Measurements from ENCODE around the gene SNAPIN. TPM values are rescaled to one million over a fixed set of nuclear protein-coding genes. Genes with fewer than 3 reads are reported as not detected.

SNAPIN gene
- total RNA-seq, 6 experiments from 2014 or later: 14.6 to 33.2 (median 18.0) TPM

DNA sequence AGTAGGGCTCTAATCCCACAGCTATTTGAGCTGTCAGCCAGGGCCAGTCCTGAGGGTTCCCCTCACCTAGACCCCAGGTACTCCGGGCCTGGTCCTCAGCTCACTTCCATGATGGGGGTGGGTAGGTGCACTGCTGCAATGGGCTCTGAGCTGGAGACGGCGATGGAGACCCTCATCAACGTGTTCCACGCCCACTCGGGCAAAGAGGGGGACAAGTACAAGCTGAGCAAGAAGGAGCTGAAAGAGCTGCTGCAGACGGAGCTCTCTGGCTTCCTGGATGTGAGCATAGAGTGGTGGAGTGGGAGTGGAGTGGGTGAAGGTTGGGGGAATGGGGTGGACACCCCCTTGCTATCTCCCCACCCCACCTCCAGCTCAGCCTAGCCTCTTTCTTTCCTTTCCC, 28.1 kb upstream of the SNAPIN start:
- DNase-seq (peak in 1 of 3 donors; percentile 15), ATAC-seq (no peak)
- Histone ChIP-seq H3K4me1 (peaks cover 0 to 12% (median 2%) of the 10 kb centered on the region in 4 donors), H3K4me3 (no peak overlapping the region), H3K27me3 (no peaks in the 10 kb centered on the region), H3K9me3 (no peaks in the 10 kb centered on the region), H3K36me3 (no peaks in the 10 kb centered on the region), H3K27ac (no peak overlapping the region)
- TF ChIP-seq POLR2A (IDR thresholded peaks at IDR 0.05) (no peak), CTCF (IDR thresholded peaks at IDR 0.05) (no peak)
- intact Hi-C loops (cut with DNase I): no loop called here
- 73% methylated on average over 2 of the region's 7 CpGs for WGBS (ENCODE audit: insufficient coverage, low coverage, low lambda C conversion rate, missing lambda C conversion rate)

DNA sequence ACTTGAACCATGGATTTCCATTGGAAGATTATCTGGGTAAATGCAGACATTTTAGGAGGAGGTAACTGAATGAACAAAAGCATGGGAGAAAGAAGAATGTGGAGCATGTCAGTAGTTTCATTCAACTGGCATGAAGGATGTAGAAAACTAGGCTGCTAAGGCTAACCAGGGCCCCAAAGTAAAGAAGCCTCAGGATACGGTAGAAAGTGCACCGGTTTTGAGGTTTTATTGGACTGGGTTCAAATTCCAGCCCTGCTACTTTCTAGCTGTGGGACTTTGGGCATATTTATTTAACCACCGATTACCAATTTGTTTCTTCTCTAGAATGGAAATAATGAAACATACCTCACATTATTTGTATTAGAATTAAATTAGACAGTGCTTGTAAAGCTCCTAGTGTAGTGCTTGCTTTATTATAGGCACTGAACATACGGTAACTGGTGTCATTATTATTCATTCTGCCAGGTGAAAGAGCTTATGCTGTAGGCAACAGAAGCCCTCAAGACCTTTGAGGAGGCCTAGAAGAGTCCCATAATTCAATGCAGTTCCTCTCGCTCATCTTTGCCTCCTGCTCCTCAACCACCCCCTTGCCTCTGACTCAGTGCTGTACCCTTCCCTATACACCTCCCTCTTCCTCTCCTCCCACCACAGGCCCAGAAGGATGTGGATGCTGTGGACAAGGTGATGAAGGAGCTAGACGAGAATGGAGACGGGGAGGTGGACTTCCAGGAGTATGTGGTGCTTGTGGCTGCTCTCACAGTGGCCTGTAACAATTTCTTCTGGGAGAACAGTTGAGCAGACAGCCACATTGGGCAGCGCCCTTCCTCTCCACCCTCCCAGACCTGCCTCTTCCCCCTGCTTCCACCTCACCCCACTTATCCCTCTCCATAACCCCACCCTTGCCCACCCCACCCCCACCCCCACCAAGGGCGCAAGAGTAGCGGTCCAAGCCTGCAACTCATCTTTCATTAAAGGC, 27.2 kb upstream of the SNAPIN start:
- Histone ChIP-seq H3K36me3 (peaks cover 0 to 3% (median 0%) of the 10 kb centered on the region in 4 donors), H3K4me1 (peaks cover 0 to 18% (median 2%) of the 10 kb centered on the region in 4 donors), H3K4me3 (no peak overlapping the region), H3K27ac (peak overlapping the region in 1 of 3 donors; percentile 29), H3K9me3 (no peaks in the 10 kb centered on the region), H3K27me3 (no peaks in the 10 kb centered on the region)
- intact Hi-C loops (cut with DNase I): no loop called here
- DNase-seq (peak in 1 of 3 donors; percentile 3), ATAC-seq (no peak)
- no peak for TF ChIP-seq POLR2A (IDR thresholded peaks at IDR 0.05)
- no peak for TF ChIP-seq CTCF (IDR thresholded peaks at IDR 0.05)
- 63% methylated on average over 10 of the region's 10 CpGs for WGBS (ENCODE audit: insufficient coverage, low coverage, low lambda C conversion rate, missing lambda C conversion rate)

- peaks cover 0 to 12% (median 2%) of the 10 kb centered on the region in 4 donors for H3K4me1 ChIP-seq
- peak overlapping the region; percentile 67 to 96 (median 94) for H3K4me3 ChIP-seq
These were observed 25.2 kb upstream of the SNAPIN start for GRCh38 chr1:153633161-153633753.

More at GRCh38 chr1:153633161-153633753, 25.2 kb upstream of the SNAPIN start:
- intact Hi-C loops (cut with DNase I): no loop called here
- ATAC-seq: peak; percentile 5 to 30 (median 16)
- Histone ChIP-seq H3K27me3 (no peaks in the 10 kb centered on the region), H3K27ac (peak overlapping the region; percentile 96 to 100 (median 99)), H3K9me3 (no peaks in the 10 kb centered on the region), H3K36me3 (peaks cover 0 to 22% (median 13%) of the 10 kb centered on the region in 4 donors)
- TF ChIP-seq CTCF (IDR thresholded peaks at IDR 0.05) (no peak), POLR2A (IDR thresholded peaks at IDR 0.05) (no peak)
- WGBS (ENCODE audit: insufficient coverage, low coverage, low lambda C conversion rate, missing lambda C conversion rate): 25% methylated on average over 12 of the region's 18 CpGs
- peak in 1 of 3 donors; percentile 16 for DNase-seq

Measured in right lobe of liver (tissue), 6 donors.